Gastroesophageal sphincter (tissue), 4 donors: Measurements from ENCODE around the gene LRRTM4. TPM values are rescaled to one million over a fixed set of nuclear protein-coding genes. Genes with fewer than 3 reads are reported as not detected.

Experiments used
- ATAC-seq: fragments of 150-250 bp; one replicate; pipeline ENCODE4 v1.9.1; 2016; ENCODE audit warnings: mild to moderate bottlenecking, moderate library complexity
- H3K27ac ChIP-seq, 4 donors: fragments of 200-600 bp; sonication (generic) in 3 of 4; 1 replicate in 3 of 4; 2 replicates in 1 of 4; pipeline ENCODE4 v1.5.1; 2016 to 2019
- H3K27me3 ChIP-seq: fragments of 200-600 bp; sonication (generic); one replicate; pipeline ENCODE4 v1.5.1; 2019
- H3K36me3 ChIP-seq, 2 donors: fragments of 200-600 bp; sonication (generic); one replicate each; pipeline ENCODE4 v1.5.1; 2019; ENCODE audit warnings: control low read depth in 1 of 2
- H3K4me1 ChIP-seq, 3 donors: fragments of 200-600 bp; sonication (generic); 1 replicate in 2 of 3; 2 replicates in 1 of 3; pipeline ENCODE4 v1.5.1; 2016 to 2019; ENCODE audit warnings: control low read depth in 2 of 3
- H3K4me3 ChIP-seq, 2 donors: fragments of 200-600 bp; sonication (generic); one replicate each; pipeline ENCODE4 v1.5.1; 2019; ENCODE audit warnings: mild to moderate bottlenecking in 1 of 2, moderate library complexity in 1 of 2
- H3K9me3 ChIP-seq, 3 donors: fragments of 200-600 bp; sonication (generic); one replicate each; pipeline ENCODE4 v1.5.1; 2017 to 2019; ENCODE audit warnings: control low read depth in 2 of 3
- EP300 ChIP-seq: sonication (generic); formaldehyde crosslinking; IDR thresholded peaks from one replicate; pipeline ENCODE4 v1.6.1; 2017; ENCODE audit warnings: antibody characterized with exemption, mild to moderate bottlenecking
- POLR2A ChIP-seq, 2 donors: fragments of 450-650 bp; IDR thresholded peaks; one replicate each; pipeline ENCODE4 v1.6.1; 2017; ENCODE audit warnings: antibody characterized with exemption in 2 of 2, mild to moderate bottlenecking in 2 of 2, moderate library complexity in 1 of 2
- POLR2AphosphoS5 ChIP-seq: sonication (generic); formaldehyde crosslinking; IDR thresholded peaks from one replicate; pipeline ENCODE4 v1.6.1; 2017; ENCODE audit warnings: antibody characterized with exemption
- WGBS, 2 donors: methylation state at CpG; one replicate each; pipeline ENCODE4 v1.1.5; 2018; ENCODE audit warnings: low coverage in 1 of 2; 5-methylcytosine and 5-hydroxymethylcytosine counted together
- total RNA-seq, 4 donors: library from RNA; depleted of rRNA; stranded (reverse); fragments of >200 nt; gene quantifications; one replicate each; pipeline ENCODE4 v1.1.0, GENCODE V29; 2016
- TF ChIP-seq, protein P1 (sequence below), 4 experiments: fragments of 200-600 bp in 2 of 4; fragments of 450-650 bp in 2 of 4; sonication (generic) in 1 of 4; IDR thresholded peaks; one replicate each; pipeline ENCODE4 v1.5.1; 2017 to 2019; ENCODE audit warnings: antibody characterized with exemption in 4 of 4, mild to moderate bottlenecking in 2 of 4, moderate library complexity in 2 of 4

LRRTM4 gene
- total RNA-seq, 4 donors from 2014 or later: 0.12 to 0.30 (median 0.27) TPM; not detected in 1

DNA sequence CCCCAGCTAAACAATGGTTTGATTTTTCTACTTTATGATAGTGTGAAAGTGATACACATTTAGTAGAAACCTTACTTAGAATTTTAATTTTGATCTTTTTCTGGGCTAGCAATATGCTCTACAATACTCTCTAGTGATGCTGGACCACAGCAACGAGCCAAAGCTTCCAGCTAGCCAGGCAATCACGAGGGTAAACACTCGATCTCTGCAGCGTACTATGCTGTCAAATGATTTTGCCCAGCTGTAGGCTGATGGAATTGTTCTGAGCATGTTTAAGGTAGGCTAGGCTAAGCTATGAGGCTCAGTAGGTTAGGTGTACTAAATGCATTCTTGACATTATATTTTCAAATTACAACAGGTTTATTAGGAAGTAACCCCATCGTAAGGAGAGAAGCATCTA is 207.5 kb downstream of the LRRTM4 start:
- Histone ChIP-seq H3K27ac (no peak overlapping the region), H3K9me3 (no peaks in the 10 kb centered on the region), H3K4me1 (no peaks in the 10 kb centered on the region), H3K36me3 (no peaks in the 10 kb centered on the region), H3K27me3 (no peaks in the 10 kb centered on the region), H3K4me3 (no peak overlapping the region)
- TF ChIP-seq POLR2A (IDR thresholded peaks at IDR 0.05): no peak
- TF ChIP-seq, protein P1, sequence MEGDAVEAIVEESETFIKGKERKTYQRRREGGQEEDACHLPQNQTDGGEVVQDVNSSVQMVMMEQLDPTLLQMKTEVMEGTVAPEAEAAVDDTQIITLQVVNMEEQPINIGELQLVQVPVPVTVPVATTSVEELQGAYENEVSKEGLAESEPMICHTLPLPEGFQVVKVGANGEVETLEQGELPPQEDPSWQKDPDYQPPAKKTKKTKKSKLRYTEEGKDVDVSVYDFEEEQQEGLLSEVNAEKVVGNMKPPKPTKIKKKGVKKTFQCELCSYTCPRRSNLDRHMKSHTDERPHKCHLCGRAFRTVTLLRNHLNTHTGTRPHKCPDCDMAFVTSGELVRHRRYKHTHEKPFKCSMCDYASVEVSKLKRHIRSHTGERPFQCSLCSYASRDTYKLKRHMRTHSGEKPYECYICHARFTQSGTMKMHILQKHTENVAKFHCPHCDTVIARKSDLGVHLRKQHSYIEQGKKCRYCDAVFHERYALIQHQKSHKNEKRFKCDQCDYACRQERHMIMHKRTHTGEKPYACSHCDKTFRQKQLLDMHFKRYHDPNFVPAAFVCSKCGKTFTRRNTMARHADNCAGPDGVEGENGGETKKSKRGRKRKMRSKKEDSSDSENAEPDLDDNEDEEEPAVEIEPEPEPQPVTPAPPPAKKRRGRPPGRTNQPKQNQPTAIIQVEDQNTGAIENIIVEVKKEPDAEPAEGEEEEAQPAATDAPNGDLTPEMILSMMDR (IDR thresholded peaks at IDR 0.05): no peak
- TF ChIP-seq POLR2AphosphoS5: no peak
- no peak for TF ChIP-seq EP300
- no peak for ATAC-seq
- 10 to 21% methylated on average over 3 to 5 of the region's 5 CpGs for WGBS, 2 donors

DNA sequence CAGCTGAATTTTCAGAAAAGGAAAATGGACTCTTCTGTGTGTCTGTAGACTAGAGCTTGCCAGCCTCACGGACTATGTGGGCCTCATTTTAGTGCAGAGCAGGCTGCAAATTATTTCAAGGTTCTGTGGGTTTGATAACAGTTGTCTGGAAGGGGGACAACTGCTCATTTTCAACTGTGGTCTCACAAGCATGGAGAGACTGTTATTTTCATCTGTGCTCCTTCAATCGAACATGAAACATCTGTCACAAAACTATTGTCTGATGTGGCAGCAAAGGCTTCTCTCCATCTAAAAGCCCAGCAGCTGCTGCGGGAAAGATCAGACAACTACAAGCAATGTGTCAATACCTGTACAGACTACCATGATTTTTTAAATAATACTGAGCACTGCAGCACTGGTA is 211.8 kb downstream of the LRRTM4 start:
- Histone ChIP-seq H3K4me3 (no peak overlapping the region), H3K4me1 (no peaks in the 10 kb centered on the region), H3K27me3 (no peaks in the 10 kb centered on the region), H3K27ac (no peak overlapping the region), H3K9me3 (no peaks in the 10 kb centered on the region), H3K36me3 (no peaks in the 10 kb centered on the region)
- TF ChIP-seq, protein P1 (IDR thresholded peaks at IDR 0.05): no peak
- TF ChIP-seq EP300 (no peak), POLR2AphosphoS5 (no peak), POLR2A (IDR thresholded peaks at IDR 0.05) (no peak)
- 22 to 60% methylated on average over 2 of the region's 3 CpGs for WGBS, 2 donors
- no peak for ATAC-seq

DNA sequence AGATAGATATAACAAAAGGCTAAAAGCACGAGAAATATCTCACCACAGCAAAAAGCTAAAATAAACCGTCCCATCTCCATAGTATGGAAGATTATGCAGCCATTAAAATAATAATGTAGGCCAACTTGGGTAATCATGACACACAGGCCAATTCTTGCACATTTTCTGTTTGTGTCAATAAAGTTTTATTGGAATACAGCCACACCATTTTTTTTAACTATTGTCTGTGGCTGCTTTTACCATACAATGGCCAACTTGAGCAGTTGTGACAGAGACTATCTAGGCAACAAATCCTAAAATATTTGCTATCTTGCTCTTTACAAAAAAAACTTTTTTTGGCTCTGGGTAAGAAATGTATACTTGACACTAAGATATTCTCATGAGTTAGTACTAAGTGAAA is 212.5 kb downstream of the LRRTM4 start:
- TF ChIP-seq, protein P1 (IDR thresholded peaks at IDR 0.05): no peak
- TF ChIP-seq POLR2A (IDR thresholded peaks at IDR 0.05) (no peak), EP300 (no peak), POLR2AphosphoS5 (no peak)
- WGBS, 2 donors: 82 to 93% methylated on average over 2 of the region's 2 CpGs
- H3K27me3 ChIP-seq: no peaks in the 10 kb centered on the region

DNA sequence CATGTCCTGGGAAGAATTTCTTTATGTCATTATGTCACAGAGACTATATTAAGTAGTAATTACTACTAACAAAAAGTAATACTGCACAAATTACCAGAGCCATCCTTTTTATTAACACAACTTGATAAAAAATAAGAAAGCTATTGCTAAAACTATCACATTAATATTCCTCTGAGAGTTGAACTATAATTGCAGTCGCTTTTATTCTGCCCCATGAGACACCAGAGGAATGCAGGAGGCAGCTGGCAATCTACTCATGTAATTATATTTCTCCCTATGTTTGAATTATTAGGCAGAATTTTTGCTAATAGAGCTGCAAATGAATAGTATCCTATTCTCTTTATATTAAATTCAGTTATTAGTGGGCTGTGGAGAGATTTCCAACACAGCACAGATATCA is 220.7 kb downstream of the LRRTM4 start:
- no peaks in the 10 kb centered on the region for H3K27me3 ChIP-seq
- no peak overlapping the region for H3K27ac ChIP-seq
- no peak overlapping the region for H3K4me3 ChIP-seq
- H3K9me3 ChIP-seq: no peaks in the 10 kb centered on the region
- WGBS, 2 donors: 61 to 63% methylated on average over 1 of the region's 1 CpG
- no peaks in the 10 kb centered on the region for H3K36me3 ChIP-seq
- no peaks in the 10 kb centered on the region for H3K4me1 ChIP-seq
- no peak for TF ChIP-seq EP300
- no peak for TF ChIP-seq POLR2AphosphoS5
- TF ChIP-seq, protein P1 (IDR thresholded peaks at IDR 0.05): no peak
- no peak for TF ChIP-seq POLR2A (IDR thresholded peaks at IDR 0.05)
- no peak for ATAC-seq

More for the DNA sequence above, 212.5 kb downstream of the LRRTM4 start:
- no peaks in the 10 kb centered on the region for H3K9me3 ChIP-seq
- H3K36me3 ChIP-seq: no peaks in the 10 kb centered on the region
- no peaks in the 10 kb centered on the region for H3K4me1 ChIP-seq
- ATAC-seq: no peak
- H3K4me3 ChIP-seq: no peak overlapping the region
- no peak overlapping the region for H3K27ac ChIP-seq

DNA sequence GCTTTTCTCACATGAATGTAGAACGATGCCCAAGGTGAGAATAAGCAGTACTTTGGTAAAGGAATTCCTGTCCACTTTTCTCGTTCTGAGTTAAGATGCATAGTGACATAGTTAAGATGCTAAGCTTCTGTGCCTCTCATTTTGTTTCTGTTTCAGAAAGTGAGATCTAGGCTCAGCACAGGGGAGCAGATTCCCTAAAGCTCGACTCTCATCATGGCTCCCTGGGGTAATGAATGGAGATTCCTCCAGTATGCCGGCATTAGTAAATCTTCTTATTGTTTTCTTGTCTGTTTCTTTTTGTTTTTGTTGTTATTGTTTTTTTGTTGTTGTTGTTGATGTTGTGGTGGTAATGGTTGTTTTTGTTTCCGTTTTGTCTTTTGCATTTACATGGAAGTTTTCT is 225.4 kb downstream of the LRRTM4 start:
- 87 to 90% methylated on average over 3 to 5 of the region's 5 CpGs for WGBS, 2 donors
- Histone ChIP-seq H3K36me3 (no peaks in the 10 kb centered on the region), H3K27ac (no peak overlapping the region), H3K27me3 (no peaks in the 10 kb centered on the region), H3K4me1 (no peaks in the 10 kb centered on the region), H3K4me3 (no peak overlapping the region), H3K9me3 (no peaks in the 10 kb centered on the region)
- TF ChIP-seq, protein P1 (IDR thresholded peaks at IDR 0.05): no peak
- TF ChIP-seq POLR2A (IDR thresholded peaks at IDR 0.05): no peak
- TF ChIP-seq EP300: no peak
- no peak for TF ChIP-seq POLR2AphosphoS5
- no peak for ATAC-seq
